GM18507 (cell line): ENCODE data around the gene WDFY2.

Source experiments
- DNase-seq: peaks from one replicate; pipeline ENCODE4 v3.0.0; 2011; ENCODE audit warnings: low read depth; ENCODE audit not compliant: insufficient read length; ENCODE audit errors: extremely low spot score
- FAIRE-seq: peaks from 2 replicates; lab custom pipeline; 2011; peaks lifted over from hg19 to GRCh38; lab: Jason Lieb, UNC

Gene WDFY2

DNA sequence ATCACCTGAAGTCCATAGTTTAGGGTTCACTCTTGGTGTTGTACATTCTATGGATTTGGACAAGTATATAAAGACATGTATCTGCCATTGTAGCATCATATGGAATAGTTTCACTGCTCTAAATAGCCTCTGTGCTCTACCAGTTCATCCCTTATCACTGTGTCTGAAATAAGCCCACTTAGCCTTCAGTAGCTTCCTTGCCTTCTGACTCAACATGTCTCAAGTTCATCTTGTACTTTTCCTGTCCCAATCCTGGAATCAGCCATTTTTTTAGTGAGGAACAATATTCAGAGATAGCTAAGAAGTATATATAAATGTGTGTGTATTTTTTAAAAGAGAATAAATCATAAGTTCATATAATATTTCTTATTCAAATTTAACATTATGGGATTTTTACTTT is 140.5 kb downstream of the WDFY2 start:
- DNase-seq (no peak), FAIRE-seq (no peak)

DNA sequence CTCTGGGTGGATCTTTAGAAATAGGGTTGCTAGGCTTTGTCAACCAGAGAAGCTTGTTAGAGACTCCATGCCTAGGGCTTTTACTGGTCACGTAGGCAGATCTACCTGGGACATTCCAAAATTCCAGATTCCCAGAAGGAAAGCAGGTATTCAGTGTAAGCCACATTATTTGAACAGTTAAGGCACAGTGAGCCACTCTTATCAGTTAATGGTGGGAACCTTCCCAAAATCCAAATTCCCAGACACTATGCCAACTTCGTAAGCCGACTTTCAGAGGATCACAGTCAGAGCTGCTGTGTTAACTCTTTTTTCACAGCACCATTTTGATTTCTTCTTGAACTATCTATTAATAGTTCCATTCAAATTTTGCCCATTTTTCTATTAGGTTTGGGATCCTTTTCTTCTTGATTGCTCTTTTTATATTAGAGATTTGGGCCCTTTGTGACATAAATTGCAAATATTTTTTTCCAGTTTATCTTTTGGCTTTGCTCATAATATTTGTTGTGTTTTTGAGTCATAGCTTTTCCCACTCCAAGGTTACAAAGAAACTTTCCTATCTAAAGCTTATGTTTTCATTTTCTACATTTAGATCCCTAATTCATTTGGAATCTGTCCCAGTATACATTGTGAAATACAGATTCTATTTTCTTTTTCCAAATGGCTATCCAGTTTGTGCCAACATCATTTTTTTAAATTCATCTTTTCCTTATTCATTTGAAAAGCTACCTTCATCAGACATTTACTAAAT is 142.4 kb downstream of the WDFY2 start:
- FAIRE-seq, result no peak
- DNase-seq, result no peak

DNA sequence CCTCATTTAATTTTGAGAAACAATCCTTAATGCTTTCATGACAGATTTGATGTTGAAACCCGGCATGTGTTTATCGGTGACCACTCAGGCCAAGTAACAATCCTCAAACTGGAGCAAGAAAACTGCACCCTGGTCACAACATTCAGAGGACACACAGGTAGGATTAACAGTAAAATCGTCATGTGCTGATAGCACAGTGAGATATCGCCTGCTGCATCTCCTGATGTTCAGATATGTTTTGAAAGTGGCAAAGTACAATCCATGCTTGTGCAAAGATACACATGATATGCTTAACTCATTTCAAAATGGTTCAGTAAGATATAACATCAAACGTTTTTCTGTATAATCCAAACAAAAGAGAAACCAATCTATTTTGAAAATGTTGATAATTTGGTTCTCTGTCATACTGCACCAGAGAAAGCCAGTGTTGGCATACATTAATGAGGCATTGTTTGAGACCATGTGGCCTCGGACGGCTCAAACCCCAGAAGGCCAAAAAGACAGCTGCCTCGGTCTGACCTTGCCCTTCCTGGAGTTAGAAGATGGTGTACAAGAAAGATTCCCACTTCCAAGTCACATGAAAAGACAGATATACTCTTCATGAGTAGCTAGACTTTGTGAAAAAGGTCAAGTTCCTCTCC is 143.5 kb downstream of the WDFY2 start:
- FAIRE-seq (no peak), DNase-seq (no peak)

DNA sequence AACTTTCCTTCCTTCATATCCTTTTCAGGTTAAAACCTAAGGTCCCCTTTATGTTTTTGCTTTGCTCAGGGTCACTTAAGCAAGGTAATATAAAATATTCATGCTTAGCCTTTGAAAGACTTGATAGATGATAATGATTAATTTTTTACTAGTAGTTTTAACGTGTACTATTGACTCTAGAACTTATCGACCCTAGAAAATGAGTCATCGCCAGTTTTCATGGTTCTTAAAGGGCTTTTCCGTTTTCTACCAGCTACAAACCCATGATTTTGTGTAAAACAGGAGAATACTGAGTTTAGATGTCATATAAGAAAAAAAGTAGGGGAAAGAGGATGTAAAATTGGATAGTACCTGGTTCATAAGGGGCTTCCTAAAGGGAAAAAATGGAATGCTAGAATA is 144.0 kb downstream of the WDFY2 start:
- DNase-seq (no peak), FAIRE-seq (no peak)

DNA sequence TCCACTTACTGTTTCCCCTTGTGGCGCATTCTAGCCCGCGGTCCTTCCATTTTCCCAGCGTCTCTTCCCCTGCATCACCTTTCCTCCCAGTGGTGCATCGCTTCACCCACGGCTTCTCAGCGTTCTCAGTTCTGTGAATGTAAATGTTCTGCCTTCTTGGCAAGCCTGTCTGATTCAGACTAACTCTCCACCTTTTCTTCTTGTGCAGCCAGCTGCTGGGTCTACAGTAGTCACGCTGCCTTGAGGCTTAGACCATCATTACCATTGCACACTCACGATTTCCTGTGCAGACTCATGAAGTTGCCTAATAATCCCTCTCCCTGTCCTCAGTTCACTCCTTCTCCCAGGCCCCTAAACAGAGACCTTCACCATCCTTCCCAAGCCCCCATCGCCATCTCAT is 144.7 kb downstream of the WDFY2 start:
- FAIRE-seq, result no peak

DNA sequence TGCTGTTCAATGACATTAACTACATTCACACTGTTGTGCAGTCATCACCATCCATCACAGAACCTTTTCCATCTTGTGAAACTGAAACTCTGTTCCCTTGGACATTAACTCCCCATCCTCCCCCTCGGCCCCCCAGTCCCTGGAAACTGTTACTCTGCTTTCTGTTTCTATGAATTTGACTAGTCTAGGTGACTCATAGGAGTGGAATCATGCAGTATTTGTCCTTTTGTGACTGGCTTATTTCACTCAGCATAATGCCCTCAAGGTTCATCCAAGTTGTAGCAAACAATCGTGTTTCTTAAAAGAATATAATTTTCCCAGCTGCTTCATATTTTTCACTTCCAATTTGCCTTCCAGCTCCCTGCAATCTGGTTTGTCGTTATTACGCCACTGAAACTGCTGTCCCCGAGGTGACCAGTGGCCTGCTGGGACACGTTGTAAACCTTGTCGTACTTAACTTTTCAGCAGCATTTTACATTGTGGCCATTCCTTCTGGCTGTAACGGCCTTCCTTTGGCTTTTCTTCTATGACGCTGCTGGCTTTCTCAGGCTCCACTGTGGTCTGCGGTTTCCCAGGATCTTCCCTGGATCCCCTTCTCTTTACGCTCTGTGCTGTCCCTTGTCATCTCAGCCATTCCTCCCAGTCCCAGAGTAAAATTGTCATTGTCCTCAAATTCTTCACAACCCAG is 145.7 kb downstream of the WDFY2 start:
- DNase-seq (no peak), FAIRE-seq (no peak)

More for the DNA sequence above, 144.7 kb downstream of the WDFY2 start:
- DNase-seq, result no peak

DNA sequence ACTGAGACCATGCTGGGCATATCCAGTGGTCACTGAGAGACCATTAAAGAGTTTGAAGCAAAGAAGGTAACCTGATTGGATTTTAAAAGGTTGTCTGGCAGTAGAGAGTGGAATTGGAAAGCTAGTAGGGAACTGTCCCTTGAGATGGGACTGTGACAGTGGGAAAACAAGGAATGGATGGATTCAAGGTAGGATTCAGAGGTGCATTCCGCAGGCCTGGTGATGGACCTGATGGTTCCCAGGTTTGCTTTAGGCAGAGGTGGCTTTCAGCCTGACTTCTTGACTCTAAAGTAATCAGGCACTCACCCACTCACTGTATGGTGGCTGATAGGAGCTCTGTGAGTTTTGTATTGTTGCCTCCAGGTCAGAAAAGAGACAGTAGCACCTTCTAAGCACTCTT is 146.7 kb downstream of the WDFY2 start:
- DNase-seq, result no peak
- FAIRE-seq, result no peak

DNA sequence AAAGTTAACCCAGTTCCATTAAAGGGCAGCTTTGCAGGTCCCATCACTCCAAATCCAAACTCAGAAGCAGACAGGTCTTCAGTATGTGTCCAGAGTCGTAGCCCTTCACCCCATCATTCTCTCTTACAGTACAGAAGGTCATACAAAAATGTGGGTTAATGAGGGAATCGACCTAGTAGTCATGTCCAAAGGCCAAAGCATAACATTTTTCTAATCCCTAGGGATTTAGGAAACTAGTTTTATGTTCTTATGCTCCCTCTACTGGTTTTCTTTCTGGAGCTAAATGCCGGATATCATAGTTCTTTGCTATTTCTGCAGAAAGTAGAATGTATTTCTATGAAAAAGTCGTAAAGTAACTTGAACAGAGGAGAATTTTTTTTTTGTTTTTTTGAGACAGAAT is 147.5 kb downstream of the WDFY2 start:
- no peak for DNase-seq
- no peak for FAIRE-seq

DNA sequence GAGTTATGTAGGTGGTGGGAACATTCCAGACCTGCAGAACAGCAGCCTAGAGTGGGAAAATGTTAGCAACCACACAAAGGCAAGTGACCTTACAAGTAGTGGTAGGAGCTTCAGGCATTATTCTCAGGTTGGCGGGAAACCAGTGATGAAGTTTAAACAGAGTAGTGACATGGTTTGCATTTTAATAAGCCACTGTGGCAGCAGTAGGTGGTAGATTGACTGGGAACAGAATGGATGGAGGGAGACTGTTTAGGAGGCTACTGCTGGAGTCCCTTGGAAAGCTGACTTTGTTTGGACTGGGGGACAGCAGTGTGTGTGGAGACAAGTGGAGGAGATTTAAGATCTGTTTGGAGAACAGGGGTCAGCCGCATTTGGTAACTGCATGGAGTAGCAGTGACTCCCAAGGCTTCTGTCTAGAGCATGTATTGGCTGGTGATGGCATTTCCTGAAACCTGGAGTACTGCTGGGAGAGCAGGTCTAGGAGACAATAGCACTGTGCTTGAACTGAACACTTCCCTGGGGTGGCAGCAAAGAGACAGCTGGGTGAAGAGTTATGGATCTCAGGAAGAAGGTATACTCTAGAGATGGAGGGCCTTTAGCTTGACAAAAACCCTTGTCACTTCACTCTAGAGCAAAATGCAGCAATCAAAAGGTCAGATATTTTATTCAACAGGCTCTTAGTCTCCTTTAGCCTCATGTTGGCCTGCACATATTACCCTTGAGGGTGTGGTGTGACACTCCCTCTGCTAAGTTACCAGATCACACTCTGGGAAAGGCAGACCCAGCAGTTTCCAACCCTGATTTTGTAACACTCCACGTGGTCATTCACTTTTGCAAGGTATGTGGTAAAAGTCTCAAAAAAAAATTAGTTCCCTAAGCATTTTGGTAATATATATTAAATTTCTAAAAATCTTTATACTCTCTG is 149.4 kb downstream of the WDFY2 start:
- FAIRE-seq, result no peak
- no peak for DNase-seq

DNA sequence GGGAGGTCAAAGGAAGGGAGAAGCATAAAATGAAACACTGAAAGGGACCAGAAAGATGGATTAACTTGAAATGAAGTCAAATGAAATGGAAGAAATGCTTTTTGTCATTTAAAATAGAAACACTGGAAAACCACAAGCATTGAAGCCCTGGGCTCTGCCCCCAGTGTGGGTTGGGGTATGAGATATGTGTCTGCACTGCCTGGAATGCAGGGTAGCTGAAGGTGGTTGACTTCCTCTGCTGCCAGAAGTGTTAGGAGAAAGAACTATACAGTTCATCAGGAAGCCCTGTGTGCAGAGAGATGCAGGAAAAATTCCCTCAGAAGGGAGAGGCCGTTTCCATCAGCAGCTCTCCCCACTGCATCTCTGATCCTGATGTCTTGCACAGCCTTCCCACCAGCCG is 150.5 kb downstream of the WDFY2 start:
- no peak for FAIRE-seq
- no peak for DNase-seq

DNA sequence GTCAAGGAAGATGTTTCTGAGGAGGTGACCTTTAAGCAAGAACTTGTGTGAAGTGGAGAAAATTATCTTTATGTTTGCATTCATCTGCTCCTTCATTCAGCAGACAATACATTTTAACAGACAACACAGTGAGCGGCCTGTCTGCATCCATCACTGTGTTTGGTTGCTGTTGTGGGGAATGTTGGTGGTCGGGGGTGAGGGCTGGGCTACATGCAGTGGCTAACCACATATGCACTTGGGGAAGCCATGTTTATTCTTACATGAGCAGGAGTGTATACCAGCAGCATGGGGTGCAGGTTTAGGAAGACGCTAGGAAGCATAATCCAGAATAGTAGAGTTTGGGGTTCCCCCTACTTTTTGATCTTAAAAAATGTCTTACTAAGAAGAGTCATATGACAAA is 153.3 kb downstream of the WDFY2 start:
- FAIRE-seq, result no peak
- no peak for DNase-seq

DNA sequence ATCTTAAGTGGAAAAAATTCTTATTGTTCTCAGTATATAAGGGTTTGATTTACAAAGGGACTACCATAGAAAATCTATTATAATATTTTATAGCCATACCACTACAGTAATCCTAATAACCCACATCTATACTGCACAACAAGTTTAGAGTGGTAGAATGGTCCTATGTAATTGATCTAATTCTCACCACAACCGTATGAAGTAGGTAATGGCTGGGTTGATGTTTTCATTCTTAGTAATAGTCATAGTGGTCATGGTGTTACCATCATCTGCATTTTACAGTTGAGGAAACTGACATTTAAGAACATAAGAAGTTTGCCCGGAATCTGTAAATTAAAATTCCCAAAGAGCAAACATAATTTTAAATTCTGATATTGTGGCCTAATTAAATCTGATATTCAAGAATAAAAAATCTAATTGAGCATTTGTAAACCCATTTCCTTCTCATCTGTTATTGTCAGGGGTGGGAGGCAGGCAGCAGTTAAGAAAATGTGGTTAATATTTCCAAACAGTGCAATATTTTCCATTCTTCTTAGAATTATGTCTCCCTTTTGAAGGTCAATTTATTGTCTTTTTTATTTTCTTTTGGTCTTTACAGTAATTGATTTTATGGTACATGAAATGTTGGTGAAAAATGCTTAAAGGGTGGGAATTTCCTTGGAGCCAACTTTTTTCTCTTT is 154.1 kb downstream of the WDFY2 start:
- no peak for FAIRE-seq

DNA sequence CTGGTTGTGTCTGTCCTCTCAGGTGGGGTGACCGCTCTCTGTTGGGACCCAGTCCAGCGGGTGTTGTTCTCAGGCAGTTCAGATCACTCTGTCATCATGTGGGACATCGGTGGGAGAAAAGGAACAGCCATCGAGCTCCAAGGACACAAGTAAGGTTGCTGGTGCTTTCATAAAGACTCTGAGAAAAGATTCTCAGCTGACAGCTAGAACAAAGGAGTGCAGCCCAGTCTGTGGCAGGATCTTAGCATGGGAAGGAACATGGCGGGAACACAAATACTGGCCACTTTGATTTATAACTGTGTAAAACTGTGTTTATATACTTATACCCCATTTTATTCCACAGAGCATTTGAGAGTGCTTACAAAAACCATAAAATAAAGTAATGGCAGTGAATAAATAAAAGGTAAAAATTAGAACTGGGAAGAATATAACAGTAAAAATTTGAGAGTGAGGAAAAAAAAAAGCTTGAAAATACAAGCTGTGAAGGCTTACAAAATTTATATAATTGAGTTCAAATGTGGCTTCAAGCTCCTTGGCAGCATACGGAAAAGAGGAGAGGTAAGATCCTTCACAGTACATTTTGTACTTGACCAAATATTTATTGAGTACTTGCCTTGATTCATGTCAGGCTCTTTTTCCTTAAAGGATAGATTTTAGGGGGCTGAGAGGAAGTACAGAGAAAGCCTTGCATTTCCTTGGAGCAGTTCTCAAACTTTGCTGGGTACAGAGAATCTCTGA is 154.9 kb downstream of the WDFY2 start:
- DNase-seq (no peak), FAIRE-seq (no peak)

More for the DNA sequence above, 154.1 kb downstream of the WDFY2 start:
- no peak for DNase-seq

DNA sequence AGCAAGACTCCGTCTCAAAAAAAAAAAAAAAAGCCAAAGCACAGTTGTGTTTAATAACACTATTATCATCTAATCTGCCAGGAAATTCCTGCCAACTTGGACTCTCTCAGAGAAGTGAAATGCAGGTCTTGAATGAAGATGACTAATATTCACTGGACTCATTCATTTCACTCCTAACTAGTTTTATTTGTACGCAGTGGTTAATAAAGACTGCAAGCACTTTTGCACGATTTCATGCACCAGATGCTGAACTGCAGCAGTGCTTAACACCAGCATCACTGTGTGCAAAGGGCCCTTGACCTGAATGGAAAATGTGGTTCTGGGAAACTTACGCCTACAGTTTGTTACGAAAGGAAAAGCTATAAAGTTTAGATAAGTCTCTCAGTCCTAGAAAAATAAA is 156.4 kb downstream of the WDFY2 start:
- no peak for DNase-seq
- FAIRE-seq, result no peak

DNA sequence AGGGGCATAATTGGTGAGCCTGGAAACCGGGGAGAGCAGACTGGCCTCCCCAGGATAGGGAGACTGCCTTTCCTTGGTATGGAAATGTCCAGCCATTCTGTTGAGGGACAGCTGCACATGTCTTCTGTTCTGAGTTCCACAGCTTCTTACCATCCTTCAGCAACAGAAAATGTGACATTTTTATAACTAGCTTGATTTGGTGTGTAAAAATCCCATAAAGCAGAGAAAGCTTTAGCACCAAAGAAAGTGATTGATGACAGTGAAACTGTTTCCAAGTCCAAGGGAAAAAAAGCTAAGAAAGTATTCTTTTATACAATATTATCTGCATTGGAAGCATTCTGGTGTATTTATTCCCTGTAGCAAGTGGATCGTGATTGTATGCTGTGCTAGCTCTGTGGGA is 157.8 kb downstream of the WDFY2 start:
- DNase-seq (no peak), FAIRE-seq (no peak)

DNA sequence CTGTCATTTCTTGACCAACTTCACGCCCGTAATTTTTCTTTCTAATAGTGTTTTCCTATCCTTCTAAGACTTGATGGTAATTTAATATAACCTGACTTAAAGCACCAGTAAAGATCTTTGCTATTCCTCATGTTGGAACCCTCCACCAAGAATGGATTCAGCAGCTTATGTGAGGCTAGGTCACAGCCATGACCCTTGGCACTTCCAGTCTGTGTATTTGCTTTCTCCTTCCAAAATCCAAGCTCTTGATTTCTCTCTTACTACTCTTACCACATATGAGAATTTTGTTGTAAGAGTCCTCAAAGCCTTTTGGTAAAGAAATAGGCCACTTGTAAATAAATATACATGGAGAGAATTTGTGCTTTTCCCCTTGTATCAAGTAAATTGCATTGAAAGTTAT is 158.3 kb downstream of the WDFY2 start:
- DNase-seq (no peak), FAIRE-seq (no peak)

DNA sequence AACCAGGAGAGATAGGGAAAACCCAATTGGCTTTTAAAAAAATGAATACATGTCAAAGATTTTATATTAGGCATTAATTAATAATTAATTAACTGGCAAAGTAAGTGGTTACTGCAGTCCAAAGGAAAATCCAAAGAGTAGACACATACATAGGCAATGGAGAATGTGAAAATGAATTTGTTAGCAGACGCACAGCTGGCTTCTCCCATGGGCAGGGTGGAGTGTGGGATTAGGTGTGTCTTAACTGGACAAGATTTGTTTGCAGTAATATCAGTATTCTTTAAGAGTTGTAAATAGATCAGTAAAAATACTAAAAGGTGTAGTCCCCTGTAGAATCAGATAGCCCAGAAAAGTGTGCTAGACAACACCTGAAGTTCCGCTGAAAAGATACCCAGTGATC is 161.0 kb downstream of the WDFY2 start:
- DNase-seq, result no peak
- no peak for FAIRE-seq

DNA sequence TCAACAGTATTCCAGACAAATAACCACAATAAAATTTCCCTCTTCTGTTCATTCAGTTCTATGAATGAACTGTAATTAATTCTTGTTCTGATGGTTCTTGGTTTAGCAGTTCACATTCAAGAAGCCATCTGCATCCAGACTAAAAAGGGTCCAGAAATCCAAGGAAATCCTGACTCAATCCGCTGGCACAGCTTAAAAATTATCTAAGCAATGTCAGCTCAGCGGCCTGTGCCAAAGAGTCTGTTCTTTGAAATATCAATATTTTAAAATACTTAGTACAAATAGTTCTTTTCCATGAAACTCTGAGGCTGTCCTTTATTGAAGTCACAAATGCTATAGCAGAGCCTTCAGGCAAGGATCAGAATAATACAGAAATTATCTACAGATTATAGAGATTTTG is 162.5 kb downstream of the WDFY2 start:
- FAIRE-seq, result no peak
- DNase-seq, result no peak
